Panc1 (cell line): ENCODE results near the gene AGBL4. TPM values are rescaled to one million over a fixed set of nuclear protein-coding genes. Genes with fewer than 3 reads are reported as not detected.

Source experiments
- ATAC-seq: fragments of 200-7000 bp; cut with Tn5 transposase; 2 replicates; pipeline ENCODE4 v1.9.1; 2020; ENCODE audit warnings: mild to moderate bottlenecking, moderate library complexity
- BruUV-seq: library from RNA; stranded (reverse); fragments of 400-500 nt; replicated peaks from 2 replicates; lab custom pipeline; 2021; lab: Mats Ljungman, UMichigan
- CTCF ChIA-PET: fragments of 300-600 bp; sonication (Branson Sonifier 250); formaldehyde crosslinking; loops from one replicate; lab custom pipeline; 2022; ENCODE audit warnings: antibody characterized with exemption; lab: Charles Lee
- POLR2A ChIA-PET: fragments of 300-600 bp; sonication (Branson Sonifier 250); formaldehyde crosslinking; loops from one replicate; lab custom pipeline; 2022; ENCODE audit warnings: antibody characterized with exemption; lab: Charles Lee
- DNase-seq: peaks from one replicate; pipeline ENCODE4 v3.0.0-alpha.2; 2010; ENCODE audit warnings: low read depth, low spot score
- H3K27ac ChIP-seq: 2 replicates; pipeline ENCODE4 v1.5.1; 2011; ENCODE audit warnings: mild to moderate bottlenecking, low read length, inconsistent platforms
- H3K27me3 ChIP-seq: fragments of 200-500 bp; sonication (Bioruptor generic); 2 replicates; pipeline ENCODE4 v1.6.0; 2014; ENCODE audit warnings: low read length, inconsistent platforms; ENCODE audit not compliant: control insufficient read depth, insufficient read depth
- H3K36me3 ChIP-seq: fragments of 200-500 bp; sonication (Bioruptor generic); 2 replicates; pipeline ENCODE4 v1.5.1; 2014; ENCODE audit warnings: inconsistent platforms, mild to moderate bottlenecking, low read length, moderate library complexity; ENCODE audit not compliant: control insufficient read depth, insufficient read depth
- H3K4me1 ChIP-seq: 2 replicates; pipeline ENCODE4 v1.5.1; 2011; ENCODE audit warnings: inconsistent platforms, mild to moderate bottlenecking, low read length, moderate library complexity; ENCODE audit not compliant: control insufficient read depth, insufficient read depth
- H3K4me3 ChIP-seq, 2 experiments: 2 replicates each; pipeline ENCODE4 v1.5.1; 2011 to 2012; ENCODE audit warnings: low read depth in 2 of 2, low read length in 2 of 2, mild to moderate bottlenecking in 2 of 2, inconsistent platforms in 1 of 2, moderate library complexity in 1 of 2
- H3K9me3 ChIP-seq: fragments of 200-500 bp; sonication (Bioruptor generic); 2 replicates; pipeline ENCODE4 v1.5.1; 2014; ENCODE audit warnings: low read depth, mild to moderate bottlenecking, inconsistent platforms, low read length, moderate library complexity; ENCODE audit not compliant: control insufficient read depth, insufficient read depth
- CTCF ChIP-seq: fragments of 450-650 bp; IDR thresholded peaks from 2 replicates; pipeline ENCODE4 v1.5.1; 2017; ENCODE audit warnings: mild to moderate bottlenecking
- POLR2AphosphoS5 ChIP-seq: IDR thresholded peaks from 2 replicates; pipeline ENCODE4 v1.6.1; 2012; ENCODE audit warnings: mild to moderate bottlenecking, low read depth, low read length, moderate library complexity
- REST ChIP-seq, 2 experiments: IDR thresholded peaks; 2 replicates each; pipeline ENCODE4 v1.6.1; 2011 to 2012; ENCODE audit warnings: low read depth in 2 of 2, control low read depth in 1 of 2, low read length in 1 of 2, mild to moderate bottlenecking in 1 of 2, moderate library complexity in 1 of 2; ENCODE audit not compliant: insufficient read depth in 1 of 2
- SIN3A ChIP-seq: IDR thresholded peaks from 2 replicates; pipeline ENCODE4 v1.6.1; 2012; ENCODE audit warnings: low read depth, mild to moderate bottlenecking, low read length, moderate library complexity, borderline replicate concordance; ENCODE audit not compliant: insufficient read depth
- TCF7L2 ChIP-seq: IDR thresholded peaks from 2 replicates; pipeline ENCODE4 v1.6.1; 2011; ENCODE audit warnings: mild to moderate bottlenecking, low read depth, low read length, inconsistent platforms
- in situ Hi-C: cut with HindIII; loops from 2 replicates; pipeline ENCODE4 v1.10.0; 2016; ENCODE audit warnings: low sequenced_read_pairs, low pct_unique_long_range_greater_than_20kb
- intact Hi-C: fragments of 100-400 bp; cut with micrococcal nuclease; formaldehyde crosslinking; loops from one replicate; pipeline ENCODE4 v1.10.0; 2022; ENCODE audit not compliant: unreplicated experiment
- total RNA-seq: library from RNA; stranded (reverse); gene quantifications from one replicate; pipeline ENCODE4 v1.2.1, GENCODE V29; 2021; ENCODE audit not compliant: unreplicated experiment

The AGBL4 gene
- total RNA-seq, 1 experiment from 2014 or later: not detected

GRCh38 chr1:48568501-48568900 lies 1455.3 kb downstream of the AGBL4 start:
- in situ Hi-C loops: no loop called here
- Histone ChIP-seq H3K4me3 (no peak overlapping the region), H3K36me3 (no peaks in the 10 kb centered on the region), H3K27ac (no peak overlapping the region), H3K27me3 (no peaks in the 10 kb centered on the region; the same call in 1 of the 2 replicates), H3K4me1 (no peaks in the 10 kb centered on the region), H3K9me3 (no peaks in the 10 kb centered on the region)
- ATAC-seq: no peak
- no peak for DNase-seq
- ChIA-PET POLR2A (no interaction called here), CTCF (no interaction called here)
- BruUV-seq: no TSS peak
- TF ChIP-seq CTCF: no peak
- no peak for TF ChIP-seq REST (IDR thresholded peaks at IDR 0.05; ENCODE audit: insufficient read depth in 1 of 2, low read depth in 2 of 2, low read length in 1 of 2)
- TF ChIP-seq SIN3A: no peak
- no peak for TF ChIP-seq TCF7L2
- TF ChIP-seq POLR2AphosphoS5: no peak
- intact Hi-C loops: no loop called here

- ChIA-PET CTCF (no interaction called here), POLR2A (no interaction called here)
- intact Hi-C loops (no loop called here), in situ Hi-C loops (no loop called here)
- no peak for TF ChIP-seq TCF7L2
- no peak for TF ChIP-seq SIN3A
- no peak for TF ChIP-seq REST (IDR thresholded peaks at IDR 0.05; ENCODE audit: insufficient read depth in 1 of 2, low read depth in 2 of 2, low read length in 1 of 2)
- no peak for TF ChIP-seq POLR2AphosphoS5
- TF ChIP-seq CTCF: no peak
- DNase-seq (no peak), ATAC-seq (no peak)
- Histone ChIP-seq H3K4me1 (no peaks in the 10 kb centered on the region), H3K27me3 (no peaks in the 10 kb centered on the region; the same call in 1 of the 2 replicates), H3K9me3 (no peaks in the 10 kb centered on the region), H3K36me3 (no peaks in the 10 kb centered on the region), H3K4me3 (no peak overlapping the region), H3K27ac (no peak overlapping the region)
- no TSS peak for BruUV-seq
Measured at GRCh38 chr1:48566492-48566891, 1457.3 kb downstream of the AGBL4 start.
